ENCODE measurements around the gene PFKFB4. TPM values are rescaled to one million over a fixed set of nuclear protein-coding genes. Genes with fewer than 3 reads are reported as not detected.
"Not testable (repeated sequence)": the region's sequence is repeated elsewhere in the genome, so short reads cannot be mapped to it uniquely, and the experiment has no call there.

The PFKFB4 gene
- total and polyA plus RNA-seq, 7 donors = 1.5 to 8.0 (median 4.2) TPM

DNA sequence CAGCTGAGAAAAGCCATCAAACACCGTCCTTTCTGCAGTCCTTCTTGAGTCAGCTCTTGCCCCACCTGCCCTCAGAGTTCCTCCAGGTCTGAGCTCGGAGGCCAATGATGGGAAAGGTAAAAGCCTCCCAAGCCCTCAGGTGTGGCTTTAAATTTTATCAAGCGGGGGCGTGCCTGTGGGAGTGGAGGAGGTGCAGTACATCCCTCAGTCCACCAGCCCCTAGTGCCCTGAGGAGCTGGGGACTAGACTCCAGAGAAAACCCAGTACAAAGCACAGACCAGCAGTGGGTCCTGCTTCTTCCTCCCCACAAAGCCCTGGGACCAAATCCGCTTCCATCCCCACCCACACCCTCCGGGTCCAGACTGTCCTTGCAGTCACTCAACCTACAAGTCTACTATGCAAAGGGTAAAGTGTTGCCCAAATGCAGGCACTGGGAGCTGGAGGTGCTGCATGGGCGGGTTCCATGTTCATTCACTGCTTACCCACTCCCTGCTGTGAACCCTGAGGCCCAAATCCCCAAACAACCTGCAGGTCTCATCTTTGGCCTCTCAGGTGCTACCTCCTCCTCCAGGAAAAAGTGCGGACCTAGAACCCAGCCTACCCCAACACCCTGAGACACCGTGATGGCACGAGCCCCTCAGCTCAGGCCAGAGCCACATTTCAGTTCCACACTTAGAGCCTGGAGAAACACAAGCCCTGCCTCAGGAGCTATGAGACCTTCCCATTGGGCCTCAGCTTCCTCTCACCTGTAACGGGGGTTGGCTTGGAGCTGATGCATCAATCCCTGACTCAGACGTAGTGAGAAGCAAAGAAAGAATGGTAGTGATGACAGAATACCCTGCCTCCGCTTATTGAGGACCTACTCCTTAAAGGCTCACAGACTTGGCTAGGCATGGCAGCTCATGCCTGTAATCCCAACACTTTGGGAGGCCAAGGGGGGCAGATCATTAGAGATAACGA is 2.4 kb downstream of the PFKFB4 start:
- no peak overlapping the region for H3K4me3 ChIP-seq
- no peaks in the 10 kb centered on the region for H3K27me3 ChIP-seq
- H3K9me3 ChIP-seq = no peaks in the 10 kb centered on the region
- WGBS, 2 donors = 86 to 93% methylated on average over 14 of the region's 14 CpGs
- H3K36me3 ChIP-seq = no peaks in the 10 kb centered on the region
- DNase-seq = no peak
- H3K4me1 ChIP-seq = peaks cover 0 to 27% (median 21%) of the 10 kb centered on the region in 4 donors
- intact Hi-C loops (cut with DNase I) = no loop called here
- H3K27ac ChIP-seq = no peak overlapping the region
- TF ChIP-seq EP300 (IDR thresholded peaks at IDR 0.05) (no peak), POLR2AphosphoS5 (IDR thresholded peaks at IDR 0.05) (no peak), POLR2A (IDR thresholded peaks at IDR 0.05) (no peak)
- TF ChIP-seq, protein P1, sequence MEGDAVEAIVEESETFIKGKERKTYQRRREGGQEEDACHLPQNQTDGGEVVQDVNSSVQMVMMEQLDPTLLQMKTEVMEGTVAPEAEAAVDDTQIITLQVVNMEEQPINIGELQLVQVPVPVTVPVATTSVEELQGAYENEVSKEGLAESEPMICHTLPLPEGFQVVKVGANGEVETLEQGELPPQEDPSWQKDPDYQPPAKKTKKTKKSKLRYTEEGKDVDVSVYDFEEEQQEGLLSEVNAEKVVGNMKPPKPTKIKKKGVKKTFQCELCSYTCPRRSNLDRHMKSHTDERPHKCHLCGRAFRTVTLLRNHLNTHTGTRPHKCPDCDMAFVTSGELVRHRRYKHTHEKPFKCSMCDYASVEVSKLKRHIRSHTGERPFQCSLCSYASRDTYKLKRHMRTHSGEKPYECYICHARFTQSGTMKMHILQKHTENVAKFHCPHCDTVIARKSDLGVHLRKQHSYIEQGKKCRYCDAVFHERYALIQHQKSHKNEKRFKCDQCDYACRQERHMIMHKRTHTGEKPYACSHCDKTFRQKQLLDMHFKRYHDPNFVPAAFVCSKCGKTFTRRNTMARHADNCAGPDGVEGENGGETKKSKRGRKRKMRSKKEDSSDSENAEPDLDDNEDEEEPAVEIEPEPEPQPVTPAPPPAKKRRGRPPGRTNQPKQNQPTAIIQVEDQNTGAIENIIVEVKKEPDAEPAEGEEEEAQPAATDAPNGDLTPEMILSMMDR (IDR thresholded peaks at IDR 0.05) = no peak

DNA sequence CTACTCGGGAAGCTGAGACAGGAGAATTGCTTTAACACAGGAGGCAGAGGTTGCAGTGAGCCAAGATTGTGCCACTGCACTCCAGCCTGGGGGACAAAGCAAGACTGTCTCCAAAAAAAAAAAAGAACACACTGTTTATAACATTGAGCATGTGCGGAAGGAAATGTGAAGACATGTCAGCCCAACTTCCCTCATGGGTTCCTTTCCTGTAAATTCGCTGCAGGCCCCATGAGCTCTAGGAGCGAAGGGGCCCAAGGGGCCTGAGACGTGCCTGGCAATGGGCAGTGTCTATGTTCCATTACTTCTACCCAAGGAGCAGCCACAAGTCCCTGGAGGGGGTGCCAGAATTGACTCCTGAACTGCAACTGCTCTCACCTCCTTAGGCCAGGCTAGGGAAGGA is 3.2 kb downstream of the PFKFB4 start:
- no peaks in the 10 kb centered on the region for H3K9me3 ChIP-seq
- no peaks in the 10 kb centered on the region for H3K27me3 ChIP-seq
- H3K4me1 ChIP-seq = peaks cover 0 to 27% (median 19%) of the 10 kb centered on the region in 4 donors
- H3K27ac ChIP-seq = no peak overlapping the region
- H3K36me3 ChIP-seq = no peaks in the 10 kb centered on the region
- no peak for DNase-seq
- 82 to 86% methylated on average over 5 of the region's 5 CpGs for WGBS, 2 donors
- intact Hi-C loops (cut with DNase I) = no loop called here
- no peak for TF ChIP-seq POLR2AphosphoS5 (IDR thresholded peaks at IDR 0.05)
- no peak for TF ChIP-seq POLR2A (IDR thresholded peaks at IDR 0.05)
- TF ChIP-seq EP300 (IDR thresholded peaks at IDR 0.05) = no peak
- TF ChIP-seq, protein P1 (IDR thresholded peaks at IDR 0.05) = no peak
- H3K4me3 ChIP-seq = no peak overlapping the region

DNA sequence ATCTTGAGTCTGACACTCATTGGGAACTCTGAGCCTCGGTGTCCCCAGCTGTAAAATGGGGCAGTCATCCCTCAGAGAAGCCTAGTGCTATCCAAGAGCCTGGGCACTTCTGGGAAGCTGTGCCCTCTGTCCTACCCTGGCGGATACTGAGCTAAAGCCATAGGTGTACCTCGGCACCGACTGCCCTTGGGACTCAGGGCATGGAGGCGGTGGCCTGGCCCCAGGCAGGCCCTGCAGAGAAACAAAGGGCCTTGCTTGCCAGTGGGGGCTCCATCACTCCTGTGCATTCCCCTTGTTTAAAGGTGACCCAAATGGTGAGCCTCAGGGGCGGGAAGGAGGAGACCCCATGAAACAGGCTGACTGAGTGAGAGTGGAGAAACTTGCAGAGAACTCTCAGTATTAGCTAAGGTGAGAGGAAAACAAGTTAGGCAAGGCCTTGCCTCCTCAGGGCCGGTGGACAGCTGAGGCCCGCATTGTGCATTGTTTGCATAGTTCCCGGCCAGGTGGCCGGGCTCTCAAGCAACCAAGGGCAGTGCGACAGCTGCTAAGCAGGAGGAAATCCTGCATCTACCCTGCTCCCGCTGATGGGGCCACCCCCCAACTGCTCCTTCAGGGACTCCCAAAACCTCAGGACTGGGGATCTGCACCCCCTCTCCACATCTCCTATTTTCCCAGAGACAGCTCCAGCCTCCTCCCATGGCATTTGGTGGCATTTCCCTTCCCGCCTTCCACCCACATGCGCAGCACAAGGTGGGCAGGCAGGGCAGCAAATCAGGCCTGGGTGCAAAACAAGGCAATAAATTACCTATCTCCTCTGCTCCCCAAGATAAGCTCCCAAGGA is 4.3 kb downstream of the PFKFB4 start:
- 53 to 78% methylated on average over 14 of the region's 14 CpGs for WGBS, 2 donors
- Histone ChIP-seq H3K27ac (no peak overlapping the region), H3K9me3 (no peaks in the 10 kb centered on the region), H3K36me3 (peaks cover 0 to under 1% (median 0%) of the 10 kb centered on the region in 4 donors), H3K4me3 (no peak overlapping the region), H3K27me3 (no peaks in the 10 kb centered on the region), H3K4me1 (peaks cover 0 to 16% (median 11%) of the 10 kb centered on the region in 4 donors)
- TF ChIP-seq EP300 (IDR thresholded peaks at IDR 0.05) = no peak
- TF ChIP-seq POLR2AphosphoS5 (IDR thresholded peaks at IDR 0.05) = no peak
- TF ChIP-seq, protein P1 (IDR thresholded peaks at IDR 0.05) = no peak
- TF ChIP-seq POLR2A (IDR thresholded peaks at IDR 0.05) = no peak
- intact Hi-C loops (cut with DNase I) = no loop called here
- DNase-seq = no peak

DNA sequence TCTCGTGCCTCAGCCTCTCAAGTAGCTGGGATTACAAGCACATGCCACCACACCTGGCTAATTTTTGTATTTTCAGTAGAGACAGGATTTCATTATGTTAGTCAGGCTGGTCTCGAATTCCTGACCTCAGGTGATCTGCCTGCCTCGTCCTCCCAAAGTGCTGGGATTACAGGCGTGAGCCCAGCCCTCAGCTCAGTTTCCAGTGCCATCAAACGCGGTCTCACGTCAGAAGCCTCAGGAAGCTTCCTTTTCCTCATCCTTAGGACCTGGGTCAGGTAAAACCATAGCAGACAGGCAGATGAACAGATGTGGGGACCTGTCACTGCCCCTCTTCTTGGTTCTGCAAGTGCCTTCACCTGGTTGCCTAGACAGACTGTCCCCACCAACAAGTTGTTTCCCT is 5.0 kb downstream of the PFKFB4 start:
- WGBS, 2 donors = 86 to 92% methylated on average over 7 of the region's 7 CpGs
- intact Hi-C loops (cut with DNase I); H3K36me3 ChIP-seq; DNase-seq; H3K27me3 ChIP-seq; H3K27ac ChIP-seq; H3K9me3 ChIP-seq; H3K4me3 ChIP-seq: not testable (repeated sequence)
- peaks cover 0 to 13% (median 8%) of the 10 kb centered on the region in 4 donors for H3K4me1 ChIP-seq

Measured in sigmoid colon (tissue), 7 donors.